ENCODE results near the gene EPC2.
"Not testable (repeated sequence)": the region's sequence is repeated elsewhere in the genome, so short reads cannot be mapped to it uniquely, and the experiment has no call there.

Gene EPC2

GRCh38 chr2:148640767-148641166 lies 3.8 kb upstream of the EPC2 start:
- DNase-seq (ENCODE audit: low read depth, low spot score): no peak

DNA sequence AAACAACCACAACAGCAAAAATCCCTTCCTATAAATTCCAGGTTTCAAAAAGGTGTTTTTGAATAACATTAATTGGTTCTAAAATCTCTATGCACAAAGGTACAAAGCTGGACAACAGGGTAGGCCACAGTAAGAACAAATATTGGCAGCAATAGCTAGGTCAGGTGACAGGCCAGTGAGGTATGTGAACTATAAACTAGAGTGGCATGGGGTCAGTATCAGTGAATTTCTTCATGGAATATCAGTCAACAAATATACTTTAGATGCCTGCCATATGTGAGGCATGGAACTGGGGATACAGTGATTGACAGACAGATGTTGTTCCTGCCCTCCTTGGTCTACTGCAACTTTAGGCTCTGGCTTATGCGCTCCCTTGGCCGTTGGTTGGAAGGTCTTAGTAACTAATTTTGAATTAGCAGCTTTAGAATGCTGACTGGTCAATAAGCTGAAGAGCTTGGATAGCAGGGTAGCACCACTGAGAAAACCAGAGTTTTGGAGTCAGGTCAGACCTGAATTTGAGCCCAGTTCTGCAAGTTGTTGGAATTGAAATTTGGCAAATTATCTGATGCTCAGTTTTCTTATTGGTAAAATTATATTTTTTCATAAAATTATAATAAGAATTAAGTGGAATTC lies 2.3 kb upstream of the EPC2 start:
- DNase-seq (ENCODE audit: low read depth, low spot score): no peak

- DNase-seq (ENCODE audit: low read depth, low spot score): peak; percentile 39
Observed at GRCh38 chr2:148642891-148643416, 1.6 kb upstream of the EPC2 start.

DNA sequence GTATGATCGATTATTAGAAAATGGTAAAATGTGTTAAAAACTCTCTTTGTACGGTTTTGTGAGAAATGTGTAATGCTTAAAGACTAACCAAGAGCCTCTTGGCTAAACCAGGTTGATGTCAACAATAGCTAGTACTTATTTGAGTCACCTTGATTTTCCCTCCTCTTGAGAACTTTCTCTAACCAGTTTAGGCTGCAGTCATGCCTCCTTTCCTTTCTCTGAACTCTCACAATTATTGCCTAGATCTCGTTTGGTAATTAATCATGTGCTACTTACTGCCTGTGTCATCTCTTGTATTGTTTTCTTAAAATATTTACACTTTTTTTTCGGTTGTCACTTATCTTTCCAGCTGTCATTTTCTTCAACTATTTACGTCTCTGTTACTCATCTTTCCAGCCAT lies 1.1 kb upstream of the EPC2 start:
- DNase-seq (ENCODE audit: low read depth, low spot score): no peak

- peak; percentile 88 for DNase-seq (ENCODE audit: low read depth, low spot score)
Observed at GRCh38 chr2:148644883-148645538, 460 bp downstream of the EPC2 start.

DNA sequence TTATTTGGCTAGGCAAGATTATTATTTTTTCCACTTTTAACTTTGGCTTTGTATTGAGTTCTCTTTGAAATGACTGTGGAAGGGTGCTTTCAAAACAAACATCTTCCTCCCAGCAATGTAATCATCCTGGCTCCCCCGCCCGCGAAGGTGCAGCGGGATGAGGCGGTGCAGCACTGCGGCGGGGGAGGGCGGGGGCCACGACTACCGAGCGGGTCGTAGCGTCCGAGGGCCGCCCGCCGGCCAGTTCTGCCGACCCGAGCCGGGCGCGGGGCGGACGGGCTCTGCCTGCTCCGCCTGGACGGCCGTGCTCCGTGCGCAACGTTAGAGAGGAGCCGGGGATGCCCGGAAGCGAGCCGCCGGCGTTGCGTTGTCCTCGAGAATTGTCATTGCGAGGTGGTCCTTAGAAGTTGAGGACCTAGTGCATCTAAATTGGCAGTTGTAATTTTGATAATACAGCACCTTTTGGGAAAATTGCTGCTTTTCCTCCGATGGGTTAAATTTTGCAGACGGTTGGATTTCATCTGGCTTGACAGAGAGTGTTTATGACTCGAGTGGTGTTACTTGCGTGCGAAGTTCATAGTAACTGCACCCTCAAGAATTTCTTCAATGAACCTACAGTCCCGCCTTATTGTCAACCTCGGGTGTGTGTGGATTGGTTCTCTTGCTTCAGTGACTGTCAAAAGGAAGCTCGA lies 1.1 kb downstream of the EPC2 start:
- peak; percentile 24 for DNase-seq (ENCODE audit: low read depth, low spot score)

GRCh38 chr2:148646231-148646559 lies 1.6 kb downstream of the EPC2 start:
- DNase-seq (ENCODE audit: low read depth, low spot score): no peak

DNA sequence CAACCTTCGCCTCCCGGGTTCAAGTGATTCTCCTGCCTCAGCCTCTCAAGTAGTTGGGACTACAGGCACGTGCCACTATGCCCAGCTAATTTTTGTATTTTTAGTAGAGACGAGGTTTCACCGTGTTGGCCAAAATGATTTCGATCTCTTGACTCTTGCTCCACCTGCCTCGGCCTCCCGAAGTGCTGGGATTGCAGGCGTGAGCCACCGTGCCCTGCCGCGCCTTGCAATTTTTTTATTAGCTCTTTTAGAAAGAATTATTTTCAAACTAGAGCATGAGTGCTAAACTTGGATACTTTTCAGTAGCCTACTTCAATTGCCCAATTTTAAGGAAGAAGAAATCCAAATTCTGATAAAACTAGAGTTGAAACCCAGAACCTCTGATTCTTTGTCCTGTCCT lies 3.2 kb downstream of the EPC2 start:
- not testable (repeated sequence) for DNase-seq (ENCODE audit: low read depth, low spot score)

DNA sequence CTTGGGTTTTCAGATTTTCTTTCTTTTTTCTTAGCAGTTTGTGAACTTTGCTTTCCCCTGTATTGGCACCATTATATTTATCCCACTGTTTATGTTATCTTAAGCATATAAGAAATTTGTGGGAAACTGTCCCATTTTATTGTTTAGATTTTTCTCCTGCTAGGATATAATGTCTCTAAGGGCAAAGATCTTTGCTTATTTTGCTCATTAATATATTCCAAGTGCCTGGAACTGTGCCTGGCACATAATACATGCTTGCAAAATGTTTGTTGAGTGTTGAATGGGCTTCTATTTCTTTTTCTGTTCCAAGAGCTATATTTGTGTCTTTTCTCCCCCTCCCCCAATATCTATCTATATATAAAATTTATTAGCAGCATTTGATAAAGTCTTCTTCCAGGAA lies 5.4 kb downstream of the EPC2 start:
- DNase-seq (ENCODE audit: low read depth, low spot score): no peak

- DNase-seq (ENCODE audit: low read depth, low spot score): no peak
Observed at GRCh38 chr2:148650881-148651280, 6.3 kb downstream of the EPC2 start.

GRCh38 chr2:148651972-148652371 lies 7.4 kb downstream of the EPC2 start:
- DNase-seq (ENCODE audit: low read depth, low spot score): no peak

DNA sequence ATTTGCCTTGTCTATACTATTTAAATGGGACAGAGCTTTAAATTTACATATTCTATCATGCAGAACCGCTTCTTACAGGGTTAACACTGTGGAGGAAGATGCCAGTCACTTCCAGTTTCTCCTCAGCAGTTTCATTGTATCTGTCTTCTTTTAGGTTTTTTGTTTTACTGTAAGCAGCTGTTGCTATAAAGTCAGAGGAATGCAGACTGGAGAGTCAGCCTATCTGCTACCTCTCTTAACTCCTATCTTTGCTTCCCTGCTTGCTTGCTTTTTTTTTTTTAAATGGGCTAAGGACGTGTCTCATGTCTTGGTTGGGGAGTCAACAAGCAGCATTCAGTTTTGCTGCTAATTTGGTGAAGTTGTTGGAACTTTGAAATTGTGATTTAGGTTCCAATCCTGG lies 8.9 kb downstream of the EPC2 start:
- DNase-seq (ENCODE audit: low read depth, low spot score): no peak

DNA sequence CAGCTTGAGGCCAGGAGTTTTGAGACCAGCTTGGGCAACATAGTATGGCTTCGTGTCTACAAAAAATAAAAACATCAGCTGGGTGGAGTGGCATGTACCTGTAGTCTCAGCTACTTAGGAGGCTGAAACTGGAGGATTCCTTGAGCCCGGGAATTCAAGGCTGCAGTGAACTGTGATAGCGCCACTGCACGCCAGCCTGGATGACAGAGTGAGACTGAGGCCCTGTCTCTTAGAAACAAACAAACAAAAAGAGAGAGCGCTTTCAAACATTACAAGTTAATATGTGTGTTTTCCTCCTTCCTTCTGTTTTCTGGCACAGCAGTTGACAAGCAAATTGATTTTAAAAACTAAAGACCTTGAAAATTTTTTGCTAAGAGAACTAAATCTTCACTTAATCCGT lies 9.9 kb downstream of the EPC2 start:
- DNase-seq (ENCODE audit: low read depth, low spot score): no peak

- DNase-seq (ENCODE audit: low read depth, low spot score): no peak
Observed at GRCh38 chr2:148656516-148656915, 12.0 kb downstream of the EPC2 start.

DNA sequence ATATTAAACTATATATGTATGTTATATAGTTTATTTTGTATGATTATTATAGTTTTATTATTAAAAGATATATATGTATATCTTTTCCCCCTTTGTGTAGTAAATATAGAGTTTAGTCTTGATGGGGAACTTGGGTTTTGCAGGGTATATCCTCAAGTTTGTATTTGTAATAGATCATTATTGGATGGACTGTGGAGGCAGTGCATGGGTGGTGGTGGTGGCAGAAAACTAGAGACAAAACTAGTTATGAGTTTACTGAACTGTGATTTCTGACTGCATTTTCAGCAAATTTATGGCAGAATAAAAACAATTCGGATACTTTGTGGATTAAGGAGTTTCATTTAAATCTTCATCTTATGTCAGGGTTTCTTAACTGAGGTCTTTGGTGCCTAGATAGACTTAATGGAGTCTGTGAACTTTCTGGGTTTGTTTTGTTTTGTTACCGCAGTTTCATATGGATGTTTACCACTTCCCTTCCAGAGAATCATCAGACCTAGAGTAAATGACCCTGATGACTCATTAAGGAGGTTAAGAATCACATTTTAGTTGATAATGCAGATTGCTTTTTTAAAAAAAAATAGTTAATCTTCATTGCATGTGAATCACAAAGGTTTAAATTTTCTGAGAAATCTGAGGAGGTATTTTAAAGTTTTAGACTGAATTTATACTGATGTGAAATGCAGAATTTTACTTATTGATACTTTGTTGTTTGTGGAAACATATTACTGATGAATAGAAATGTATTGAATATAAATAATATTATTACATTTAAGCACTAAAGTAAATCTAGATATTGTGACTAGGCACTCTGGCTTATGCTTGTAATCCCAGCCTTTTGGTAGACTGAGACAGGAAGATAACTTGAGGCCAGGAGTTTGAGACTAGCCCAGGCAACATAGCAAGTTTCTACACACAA lies 14.5 kb downstream of the EPC2 start:
- DNase-seq (ENCODE audit: low read depth, low spot score): no peak

DNA sequence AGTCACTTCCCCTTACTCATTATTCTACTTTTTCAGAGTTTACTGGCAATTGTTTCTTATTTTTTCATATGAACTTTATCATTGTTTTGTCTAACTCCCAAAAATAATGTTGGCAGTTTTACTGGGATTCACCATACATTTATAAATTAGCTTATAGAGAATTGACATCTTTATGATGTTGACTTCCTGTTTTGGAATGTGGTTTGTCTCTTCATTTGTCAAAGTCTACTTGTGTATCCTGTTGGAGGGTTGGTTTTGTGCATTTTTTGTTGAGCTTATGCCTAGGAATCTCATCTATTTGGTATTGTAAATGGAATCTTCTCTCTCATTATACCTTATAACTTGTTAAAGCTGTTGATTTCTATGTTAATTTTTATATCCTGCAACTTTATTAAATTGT lies 16.4 kb downstream of the EPC2 start:
- no peak for DNase-seq (ENCODE audit: low read depth, low spot score)

GRCh38 chr2:148662332-148662731 lies 17.8 kb downstream of the EPC2 start:
- DNase-seq (ENCODE audit: low read depth, low spot score): not testable (repeated sequence)

GRCh38 chr2:148664229-148664628 lies 19.7 kb downstream of the EPC2 start:
- DNase-seq (ENCODE audit: low read depth, low spot score): no peak

GRCh38 chr2:148666555-148666954 lies 22.0 kb downstream of the EPC2 start:
- DNase-seq (ENCODE audit: low read depth, low spot score): no peak

DNA sequence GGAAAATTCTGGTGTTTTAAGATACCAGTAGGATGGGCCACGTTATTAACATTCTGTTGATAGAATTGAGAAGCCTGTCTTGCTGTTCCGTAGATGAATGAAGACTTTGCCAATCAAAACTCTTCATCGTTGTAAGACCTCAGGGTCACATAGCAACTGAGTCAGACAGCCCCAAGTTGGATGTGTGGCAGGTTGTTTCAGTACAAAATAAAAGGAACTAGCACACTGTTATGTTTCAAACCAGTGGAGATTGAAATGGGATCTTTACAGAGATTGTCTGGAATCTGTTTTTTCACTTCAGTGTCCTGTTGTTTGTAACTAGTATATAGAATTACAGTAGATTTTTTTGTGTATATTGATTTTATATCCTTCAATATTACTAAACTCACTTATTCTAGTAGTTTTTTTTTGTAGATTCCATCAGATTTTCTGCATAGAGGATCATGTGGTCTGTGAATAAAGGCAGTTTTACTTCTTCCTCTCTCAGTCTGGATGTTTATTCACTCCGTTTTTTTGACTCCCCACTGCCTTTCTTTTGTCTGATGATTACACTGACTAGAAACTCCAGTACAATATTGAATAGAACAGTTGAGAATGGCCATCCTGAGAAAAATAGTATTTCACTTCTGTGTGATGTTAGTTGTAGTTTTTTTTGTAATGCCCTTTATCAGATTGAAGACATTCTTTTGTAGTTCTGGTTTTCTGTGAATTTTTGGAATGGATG lies 22.7 kb downstream of the EPC2 start:
- no peak for DNase-seq (ENCODE audit: low read depth, low spot score)

DNA sequence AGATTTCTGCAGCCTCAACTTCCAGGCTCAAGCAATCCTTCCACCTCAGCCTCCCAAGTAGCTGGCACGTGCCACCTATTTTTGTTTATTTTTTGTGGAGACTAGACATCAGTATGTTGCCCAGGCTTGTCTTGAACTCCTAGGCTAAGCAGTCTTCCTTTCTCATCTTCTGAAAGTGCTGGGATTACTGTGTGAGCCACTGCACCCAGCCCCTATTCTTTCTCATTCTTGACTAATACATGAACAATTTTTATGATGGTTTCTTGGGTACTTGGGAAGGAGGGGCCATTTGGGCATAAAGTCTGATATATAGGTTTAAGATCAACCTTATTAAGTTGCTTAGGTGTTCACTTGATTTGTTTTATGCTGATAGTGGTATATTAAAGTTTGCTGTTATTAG lies 26.2 kb downstream of the EPC2 start:
- no peak for DNase-seq (ENCODE audit: low read depth, low spot score)

Measured in brain pericyte (primary cell).